Urinary bladder (tissue), 4 donors: ENCODE data around the gene C15orf39. TPM values are rescaled to one million over a fixed set of nuclear protein-coding genes. Genes with fewer than 3 reads are reported as not detected.
"Not testable (repeated sequence)": the region's sequence is repeated elsewhere in the genome, so short reads cannot be mapped to it uniquely, and the experiment has no call there.

Source experiments
- DNase-seq: peaks from one replicate; pipeline ENCODE4 v3.0.0-alpha.2; 2015; ENCODE audit errors: extremely low spot score
- H3K27ac ChIP-seq: one replicate; pipeline ENCODE4 v1.5.1; 2013; ENCODE audit warnings: low read depth, mild to moderate bottlenecking, moderate library complexity
- H3K36me3 ChIP-seq: one replicate; pipeline ENCODE4 v1.6.1; 2013; ENCODE audit warnings: mild to moderate bottlenecking, moderate library complexity; ENCODE audit not compliant: insufficient read depth
- H3K4me1 ChIP-seq: one replicate; pipeline ENCODE4 v1.6.1; 2013; ENCODE audit warnings: mild to moderate bottlenecking, moderate library complexity; ENCODE audit not compliant: insufficient read depth
- H3K4me3 ChIP-seq: one replicate; pipeline ENCODE4 v1.5.1; 2013; ENCODE audit warnings: low read depth, low read length
- WGBS: extraction: QIAGEN DNeasy Blood & Tissue Kit; methylation state at CpG from one replicate; pipeline ENCODE4 v1.1.7; 2013; 5-methylcytosine and 5-hydroxymethylcytosine counted together
- polyA plus RNA-seq: library from polyadenylated mRNA; stranded (reverse); fragments of 200-250 nt; gene quantifications from one replicate; pipeline ENCODE4 v1.2.3, GENCODE V29; 2013
- total RNA-seq: library from RNA; depleted of rRNA; stranded (reverse); fragments of >200 nt; gene quantifications from one replicate; pipeline ENCODE4 v1.2.3, GENCODE V29; 2014
- donor health status: healthy with polysubstance abuse.
- donor health status: healthy.

Gene C15orf39
- total and polyA plus RNA-seq, 2 donors: 4.3 to 26.4 TPM

DNA sequence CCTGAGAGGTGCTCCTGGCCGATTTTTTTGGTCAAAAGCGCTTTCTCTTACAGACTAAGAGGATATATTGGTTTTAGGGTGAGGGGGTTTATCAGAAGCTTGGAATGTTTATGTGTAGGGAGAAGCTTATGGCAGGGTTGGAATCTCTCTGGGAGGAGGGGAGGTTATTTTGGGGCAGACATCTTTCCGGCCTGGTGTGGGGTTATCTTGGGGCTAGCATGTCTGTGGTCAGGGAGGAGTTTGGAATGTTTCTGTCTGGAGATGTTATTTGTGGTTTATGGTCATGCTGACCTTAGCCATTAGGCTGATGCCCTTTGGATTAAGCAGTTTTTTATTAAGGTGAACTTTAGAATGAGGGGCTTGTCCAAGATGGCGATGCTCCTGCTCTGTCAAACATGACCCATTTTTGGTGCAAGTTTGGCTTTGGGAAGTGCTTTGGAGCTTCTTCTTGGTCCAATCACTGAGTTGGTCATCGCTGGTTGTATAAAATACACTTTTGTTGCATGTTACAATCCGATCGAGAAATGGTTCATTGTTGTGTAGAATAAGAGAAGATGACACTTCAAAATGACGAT lies 35.1 kb upstream of the C15orf39 start:
- not testable (repeated sequence) for H3K36me3 ChIP-seq, H3K4me1 ChIP-seq, DNase-seq, H3K4me3 ChIP-seq, H3K27ac ChIP-seq
- WGBS: 78% methylated on average over 8 of the region's 8 CpGs

DNA sequence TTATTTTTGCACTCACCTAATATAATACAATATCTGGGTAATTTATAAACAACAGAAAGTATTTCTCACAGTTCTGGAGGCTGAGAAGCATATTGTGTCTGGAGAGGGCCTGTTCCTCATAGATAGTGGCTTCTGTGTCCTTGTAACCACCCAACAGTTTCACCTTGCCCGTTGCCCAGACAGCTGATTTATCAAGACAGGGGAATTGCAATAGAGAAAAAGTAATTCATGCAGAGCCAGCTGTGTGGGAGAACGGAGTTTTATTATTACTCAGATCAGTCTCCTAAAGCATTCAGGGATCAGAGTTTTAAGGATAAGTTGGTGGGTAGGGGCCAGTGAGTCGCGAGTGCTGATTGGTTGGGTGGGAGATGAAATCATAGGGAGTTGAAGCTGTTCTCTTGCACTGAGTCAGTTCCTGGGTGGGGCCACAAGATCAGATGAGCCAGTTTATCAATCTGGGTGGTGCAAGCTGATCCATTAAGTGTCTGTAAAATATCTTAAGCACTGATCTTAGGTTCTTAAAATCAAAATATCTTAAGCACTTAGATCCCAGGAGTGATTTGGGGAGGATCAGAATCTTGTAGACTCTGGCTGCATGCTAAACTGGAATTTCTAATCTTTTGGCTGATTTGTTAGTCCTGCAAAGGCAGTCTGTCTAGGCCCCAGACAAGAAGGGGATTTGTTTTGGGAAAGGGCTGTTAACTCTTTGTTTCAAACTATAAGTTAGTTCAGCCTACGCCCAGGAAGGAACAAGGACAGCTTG lies 33.9 kb upstream of the C15orf39 start:
- no peak for DNase-seq
- Histone ChIP-seq H3K27ac (no peak overlapping the region), H3K4me3 (no peak overlapping the region), H3K36me3 (no peaks in the 10 kb centered on the region), H3K4me1 (no peaks in the 10 kb centered on the region)
- WGBS: 59% methylated on average over 5 of the region's 5 CpGs

DNA sequence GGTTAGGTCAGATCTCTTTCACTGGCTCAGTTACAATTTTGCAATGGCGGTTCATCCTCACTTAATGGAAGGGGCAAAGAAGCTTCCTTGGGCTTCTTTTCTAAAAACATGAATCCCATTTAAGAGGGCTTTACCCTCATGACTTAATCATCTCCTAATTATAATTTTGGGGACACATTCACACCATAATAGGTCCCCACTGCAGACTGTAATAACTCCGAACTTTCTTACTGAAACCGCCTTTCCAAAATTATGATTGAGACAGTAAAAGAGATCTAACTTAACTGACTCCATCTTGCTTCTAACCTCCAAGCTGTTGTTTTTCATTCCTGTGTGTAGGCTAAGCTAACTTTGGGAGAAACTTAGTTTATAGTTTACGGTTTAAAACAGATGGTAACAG lies 33.3 kb upstream of the C15orf39 start:
- Histone ChIP-seq H3K36me3 (no peaks in the 10 kb centered on the region), H3K4me3 (no peak overlapping the region), H3K4me1 (no peaks in the 10 kb centered on the region), H3K27ac (no peak overlapping the region)
- DNase-seq: no peak
- 69% methylated on average over 4 of the region's 4 CpGs for WGBS

DNA sequence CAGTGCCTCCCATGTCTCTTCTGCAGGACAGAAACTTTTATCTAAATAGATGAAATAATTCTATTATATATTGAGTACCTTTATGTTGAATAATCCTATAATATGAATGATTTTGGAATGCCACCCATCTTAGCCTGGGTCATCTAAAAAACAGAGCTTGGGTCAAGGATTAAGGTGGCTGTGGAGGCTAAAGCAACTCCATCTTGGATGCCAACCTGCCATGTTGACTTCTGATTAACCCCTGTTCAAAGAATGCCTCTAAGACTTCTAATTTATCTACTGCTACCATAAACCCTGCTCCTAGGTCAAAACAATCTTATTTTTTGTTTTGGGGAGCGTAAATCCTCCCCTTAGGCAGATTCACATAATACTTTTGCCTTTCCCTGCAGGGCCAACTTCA lies 31.5 kb upstream of the C15orf39 start:
- Histone ChIP-seq H3K4me1 (no peaks in the 10 kb centered on the region), H3K4me3 (no peak overlapping the region), H3K27ac (no peak overlapping the region), H3K36me3 (no peaks in the 10 kb centered on the region)
- DNase-seq: no peak
- WGBS: 97% methylated on average over 1 of the region's 1 CpG

DNA sequence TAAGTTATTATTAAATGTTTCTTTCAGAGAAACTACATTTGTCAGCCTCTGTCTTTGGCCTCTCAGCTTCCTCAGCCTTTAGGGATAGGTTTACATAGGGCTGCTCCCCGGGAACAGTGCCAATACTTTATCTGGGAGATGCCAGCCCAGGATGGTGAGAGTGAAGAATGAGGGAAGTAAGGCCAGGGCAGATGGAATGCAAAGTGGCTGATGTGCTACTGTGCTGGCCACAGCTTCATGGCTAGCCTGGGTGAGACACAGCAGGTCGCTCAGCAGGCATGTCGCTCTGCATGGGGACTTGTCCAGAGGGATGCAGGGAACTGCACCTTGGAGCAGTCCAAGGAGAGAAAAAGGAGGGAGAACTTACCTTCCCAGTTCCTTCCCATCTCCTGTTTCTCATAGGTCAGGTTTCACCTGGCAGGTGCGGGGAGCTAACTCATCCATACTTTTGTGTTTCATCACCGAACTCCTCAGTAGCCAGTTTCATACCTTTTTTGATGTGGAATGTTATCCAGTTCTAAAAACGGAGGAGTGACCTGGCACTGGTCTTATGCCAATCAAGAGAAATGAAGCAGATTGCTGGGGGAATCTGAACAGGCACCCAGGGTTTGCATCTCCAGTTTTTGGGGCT lies 30.9 kb upstream of the C15orf39 start:
- no peak for DNase-seq
- WGBS: 82% methylated on average over 6 of the region's 6 CpGs
- Histone ChIP-seq H3K4me1 (no peaks in the 10 kb centered on the region), H3K4me3 (no peak overlapping the region), H3K36me3 (no peaks in the 10 kb centered on the region), H3K27ac (no peak overlapping the region)

DNA sequence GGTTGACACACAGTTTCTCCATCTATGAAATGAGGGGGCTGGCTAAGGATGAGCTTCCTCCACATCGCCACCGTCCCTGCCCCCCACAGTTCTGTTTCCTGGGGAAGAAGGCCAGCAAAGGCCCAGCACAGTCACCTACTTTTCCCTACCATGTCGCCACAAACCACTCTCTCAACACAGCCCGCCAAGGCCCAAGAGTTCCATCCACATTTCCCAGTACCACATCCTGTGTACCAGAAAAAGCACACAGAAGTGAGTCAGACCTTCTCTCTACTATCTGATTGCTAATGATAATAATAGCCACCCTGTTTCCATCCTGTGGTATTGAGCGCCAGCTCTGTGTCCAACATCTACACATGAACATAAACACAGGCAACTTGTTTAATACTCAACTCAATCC lies 30.3 kb upstream of the C15orf39 start:
- 87% methylated on average over 5 of the region's 5 CpGs for WGBS

DNA sequence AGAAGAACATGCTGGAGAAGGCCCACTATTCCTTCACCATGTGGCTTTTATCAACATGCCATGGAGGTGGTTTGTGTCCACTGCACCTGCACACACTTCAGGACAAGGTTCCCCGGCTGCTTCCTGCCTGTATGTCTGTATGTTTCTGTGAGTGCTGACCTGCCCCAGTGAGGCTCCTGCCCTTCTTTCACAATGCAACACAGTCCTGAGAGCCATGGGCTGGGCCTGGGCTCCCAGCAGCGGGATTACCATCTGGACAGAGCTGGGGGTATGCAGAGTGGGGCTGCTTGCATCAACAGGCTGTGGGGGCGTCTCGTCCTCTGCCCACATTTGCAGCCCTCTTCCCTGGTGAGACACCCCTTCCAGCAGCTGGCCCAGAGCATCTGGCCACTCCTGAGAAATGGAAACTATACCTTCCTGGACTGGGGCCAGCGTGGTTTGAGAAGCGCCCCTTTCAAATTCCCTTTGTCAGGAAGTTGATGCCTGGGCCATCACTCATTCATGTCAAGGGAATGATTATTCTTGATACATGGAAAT lies 29.3 kb upstream of the C15orf39 start:
- no peak overlapping the region for H3K4me3 ChIP-seq
- DNase-seq: no peak
- H3K4me1 ChIP-seq: no peaks in the 10 kb centered on the region
- no peaks in the 10 kb centered on the region for H3K36me3 ChIP-seq
- WGBS: 90% methylated on average over 6 of the region's 6 CpGs
- no peak overlapping the region for H3K27ac ChIP-seq

More for the DNA sequence above, 30.3 kb upstream of the C15orf39 start:
- Histone ChIP-seq H3K4me3 (no peak overlapping the region), H3K27ac (no peak overlapping the region), H3K4me1 (no peaks in the 10 kb centered on the region), H3K36me3 (no peaks in the 10 kb centered on the region)
- DNase-seq: no peak

DNA sequence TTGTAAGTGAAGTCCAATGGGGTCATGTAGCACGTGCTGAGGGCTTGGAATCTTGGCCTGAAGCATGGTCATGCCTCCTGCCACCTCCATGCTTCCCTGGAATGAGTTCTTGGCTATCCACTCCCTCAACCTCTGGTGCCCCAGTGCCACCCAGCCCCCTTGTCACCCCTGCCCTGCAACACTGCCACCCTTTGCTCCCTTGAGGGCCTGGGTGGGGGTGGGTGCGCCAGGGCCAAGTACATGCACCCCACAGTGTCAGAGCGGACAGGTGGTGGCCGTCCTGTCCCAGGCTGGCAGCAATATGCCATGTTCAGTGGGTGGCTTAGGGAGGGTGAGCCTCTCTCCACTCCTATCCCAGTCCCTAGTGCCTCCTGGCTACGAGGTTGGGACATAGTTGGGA lies 27.6 kb upstream of the C15orf39 start:
- H3K4me3 ChIP-seq: no peak overlapping the region
- no peak for DNase-seq
- 98% methylated on average over 5 of the region's 5 CpGs for WGBS
- H3K4me1 ChIP-seq: no peaks in the 10 kb centered on the region
- no peaks in the 10 kb centered on the region for H3K36me3 ChIP-seq
- H3K27ac ChIP-seq: no peak overlapping the region

DNA sequence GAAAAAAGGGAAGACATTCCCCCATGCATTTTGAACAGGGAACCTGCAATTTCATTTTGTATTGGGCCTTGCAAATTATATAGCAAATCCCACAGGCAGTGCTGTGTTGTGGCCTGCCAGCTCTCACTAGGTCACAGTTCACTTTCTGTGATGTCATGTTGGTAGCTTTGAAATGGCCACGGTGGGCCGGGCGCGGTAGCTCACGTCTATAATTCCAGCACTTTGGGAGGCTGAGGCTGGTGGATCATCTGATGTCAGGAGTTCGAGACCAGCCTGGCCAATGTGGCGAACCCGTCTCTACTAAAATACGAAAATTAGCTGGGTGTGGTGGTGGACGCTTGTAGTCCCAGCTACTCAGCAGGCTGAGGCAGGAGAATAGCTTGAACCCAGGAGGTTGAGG lies 27.0 kb upstream of the C15orf39 start:
- no peak overlapping the region for H3K4me3 ChIP-seq
- WGBS: 94% methylated on average over 10 of the region's 10 CpGs
- DNase-seq: no peak
- H3K27ac ChIP-seq: no peak overlapping the region
- H3K36me3 ChIP-seq: no peaks in the 10 kb centered on the region
- H3K4me1 ChIP-seq: no peaks in the 10 kb centered on the region

DNA sequence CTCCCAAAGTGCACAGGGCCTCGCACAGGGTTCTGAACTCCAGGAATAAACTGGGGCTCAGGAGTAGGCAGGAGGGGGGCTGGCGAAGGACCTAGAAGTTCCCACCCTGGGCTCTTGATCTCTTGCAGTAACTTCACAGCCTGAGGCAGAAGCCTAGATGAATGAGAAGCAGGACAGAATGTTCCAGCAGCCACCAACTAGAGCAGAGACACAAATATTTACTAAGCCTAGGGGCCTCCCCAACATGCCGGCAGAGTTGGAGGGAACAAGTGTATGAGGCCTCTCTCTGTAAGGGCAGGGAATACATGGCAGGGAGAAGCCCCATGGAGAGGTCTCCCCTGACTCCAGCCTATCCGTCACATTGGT lies 25.3 kb upstream of the C15orf39 start:
- no peak for DNase-seq
- 84% methylated on average over 4 of the region's 4 CpGs for WGBS
- no peak overlapping the region for H3K27ac ChIP-seq
- H3K4me3 ChIP-seq: no peak overlapping the region
- H3K4me1 ChIP-seq: no peaks in the 10 kb centered on the region
- H3K36me3 ChIP-seq: no peaks in the 10 kb centered on the region

DNA sequence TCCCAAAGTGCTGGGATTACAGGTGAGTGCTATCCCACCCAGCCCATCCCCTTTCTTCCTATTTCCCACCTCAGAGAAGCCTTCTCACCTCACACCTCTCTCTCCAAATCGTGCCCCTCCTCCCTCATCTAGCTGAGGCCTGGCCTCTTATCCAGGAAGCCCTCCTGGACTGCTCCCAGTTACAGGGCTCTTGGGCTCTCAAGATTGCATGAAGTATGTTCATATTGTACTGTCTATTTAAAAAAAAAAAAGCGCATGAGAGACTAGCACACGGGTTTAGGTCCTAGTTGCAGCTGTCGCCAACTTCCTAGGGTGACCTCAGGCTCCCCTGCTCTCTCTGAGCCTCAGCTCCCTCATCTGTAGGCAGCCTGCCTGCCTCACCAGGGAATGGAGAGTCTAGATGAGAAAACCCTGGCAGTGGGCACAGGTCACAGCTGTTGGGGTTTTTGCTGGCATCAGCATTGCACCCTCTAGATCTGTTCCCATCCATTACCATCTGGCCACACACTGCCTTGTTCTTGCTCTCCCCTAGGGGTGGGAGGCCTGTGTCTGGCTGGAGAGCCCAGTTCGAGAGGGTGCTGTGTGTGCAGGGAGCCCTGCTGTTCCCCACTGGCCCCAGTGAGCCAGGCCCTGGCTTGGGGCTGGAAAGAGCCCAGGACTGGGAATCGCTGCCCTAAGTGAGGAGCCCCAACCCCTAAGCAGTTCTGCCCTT lies 24.2 kb upstream of the C15orf39 start:
- Histone ChIP-seq H3K4me3 (no peak overlapping the region), H3K4me1 (no peaks in the 10 kb centered on the region), H3K36me3 (no peaks in the 10 kb centered on the region), H3K27ac (peak overlapping the region; percentile 23)
- WGBS: 66% methylated on average over 6 of the region's 6 CpGs
- no peak for DNase-seq

DNA sequence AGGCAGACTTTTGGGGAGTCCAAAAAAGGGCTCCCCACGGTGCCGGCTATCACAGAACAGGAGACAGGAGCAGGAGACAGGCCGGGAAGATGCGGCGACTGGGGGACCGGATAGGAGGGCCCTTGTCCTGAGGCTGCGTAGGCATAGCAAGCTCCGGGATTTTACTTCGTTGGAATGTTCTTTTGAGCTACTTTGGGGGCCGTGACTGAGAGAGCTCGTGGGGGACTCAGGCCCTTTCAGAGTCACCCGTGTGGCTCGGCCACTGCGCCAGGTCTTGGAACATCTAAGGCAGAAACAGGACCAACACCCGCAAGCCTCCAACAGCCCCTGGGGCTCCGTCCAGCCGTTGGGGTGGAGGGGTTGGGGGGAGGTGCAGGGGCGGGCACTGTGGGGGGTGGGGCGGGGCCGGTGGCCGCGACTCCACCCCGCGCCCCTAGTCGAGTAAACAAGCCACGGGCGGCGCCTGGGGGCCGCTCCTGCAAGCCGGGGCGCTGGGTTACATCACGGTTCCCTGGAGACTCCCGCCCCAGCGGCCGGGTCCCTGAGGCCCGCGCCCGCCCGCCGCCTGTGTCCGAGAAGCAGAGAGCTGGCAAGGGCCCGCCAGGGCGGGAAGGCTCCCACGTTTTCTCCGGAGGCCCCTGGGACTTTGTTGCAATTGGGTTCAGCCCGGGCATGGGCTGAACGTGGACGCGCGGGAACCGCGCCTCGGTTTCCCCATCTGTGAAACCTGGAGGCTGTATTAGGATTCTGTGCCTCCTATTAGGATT lies 23.3 kb upstream of the C15orf39 start:
- Histone ChIP-seq H3K4me3 (peak overlapping the region; percentile 19), H3K36me3 (no peaks in the 10 kb centered on the region), H3K4me1 (no peaks in the 10 kb centered on the region), H3K27ac (peak overlapping the region; percentile 25)
- DNase-seq: no peak
- WGBS: 7% methylated on average over 53 of the region's 53 CpGs
